B cell (primary cell): ENCODE measurements around the gene ABCA13. TPM values are rescaled to one million over a fixed set of nuclear protein-coding genes. Genes with fewer than 3 reads are reported as not detected.

ENCODE experiments used
- ATAC-seq: fragments of 200-7000 bp; cut with Tn5 transposase; one replicate; pipeline ENCODE4 v1.10.0; 2021; ENCODE audit warnings: low read depth, mild to moderate bottlenecking, moderate number of reproducible peaks, moderate library complexity
- CTCF ChIA-PET: fragments of 350-600 bp; sonication (Branson Sonifier 250); formaldehyde crosslinking; loops from one replicate; lab custom pipeline; 2021; ENCODE audit warnings: antibody characterized with exemption, inconsistent platforms; lab: Charles Lee
- POLR2A ChIA-PET: fragments of 350-600 bp; sonication (Branson Sonifier 250); formaldehyde crosslinking; loops from one replicate; lab custom pipeline; 2021; ENCODE audit warnings: antibody characterized with exemption; lab: Charles Lee
- DNase-seq: peaks from one replicate; pipeline ENCODE4 v3.0.0; 2013
- H2AFZ ChIP-seq: 2 replicates; pipeline ENCODE4 v1.6.1; 2012; ENCODE audit warnings: mild to moderate bottlenecking, low read depth, low read length; ENCODE audit not compliant: insufficient read depth, poor library complexity, severe bottlenecking
- H3K27ac ChIP-seq, 2 donors: 1 replicate in 1 of 2; 2 replicates in 1 of 2; pipeline ENCODE4 v1.5.1; 2012 to 2013; ENCODE audit warnings: low read length in 2 of 2, mild to moderate bottlenecking in 2 of 2, moderate library complexity in 1 of 2
- H3K27me3 ChIP-seq, 4 experiments: fragments of 200-600 bp in 1 of 4; sonication (generic) in 1 of 4; replicated peaks in 1 of 4; 1 replicate in 2 of 4; 2 replicates in 2 of 4; pipeline versions ENCODE4 v1.6.1 to v1.7.0; 2013 to 2016; ENCODE audit warnings: low read length in 3 of 4, mild to moderate bottlenecking in 2 of 4, mixed read lengths in 1 of 4, moderate library complexity in 1 of 4; ENCODE audit not compliant: insufficient read depth in 4 of 4, control insufficient read depth in 3 of 4; ENCODE audit errors: control extremely low read depth in 1 of 4
- H3K36me3 ChIP-seq, 2 experiments: replicated peaks in 1 of 2; 1 replicate in 1 of 2; 2 replicates in 1 of 2; pipeline versions ENCODE4 v1.6.1 to v1.7.1; 2013; ENCODE audit warnings: low read length in 1 of 2; ENCODE audit not compliant: insufficient read depth in 2 of 2, control insufficient read depth in 1 of 2; ENCODE audit errors: control extremely low read depth in 1 of 2, extremely low read depth in 1 of 2
- H3K4me1 ChIP-seq, 2 donors: fragments of 200-600 bp in 1 of 2; sonication (generic) in 1 of 2; 1 replicate in 1 of 2; 2 replicates in 1 of 2; pipeline versions ENCODE4 v1.5.1 to v1.6.1; 2013 to 2017; ENCODE audit warnings: low read length in 2 of 2; ENCODE audit not compliant: control insufficient read depth in 2 of 2, insufficient read depth in 2 of 2
- H3K4me2 ChIP-seq: replicated peaks from 2 replicates; pipeline ENCODE3; 2012; ENCODE audit warnings: mild to moderate bottlenecking, low read depth, low read length; ENCODE audit not compliant: poor library complexity, severe bottlenecking
- H3K4me3 ChIP-seq, 5 experiments: fragments of 200-600 bp in 1 of 5; sonication (generic) in 1 of 5; 1 replicate in 3 of 5; 2 replicates in 2 of 5; pipeline versions ENCODE4 v1.5.1 to v1.7.0; 2011 to 2016; ENCODE audit warnings: low read length in 4 of 5, mild to moderate bottlenecking in 4 of 5, low read depth in 2 of 5, control low read depth in 1 of 5, moderate library complexity in 1 of 5; ENCODE audit not compliant: insufficient read depth in 1 of 5; ENCODE audit errors: control extremely low read depth in 1 of 5, extremely low read depth in 1 of 5
- H3K79me2 ChIP-seq: fragments of 200-600 bp; sonication (generic); one replicate; pipeline ENCODE4 v1.6.0; 2016; ENCODE audit warnings: low read length; ENCODE audit not compliant: control insufficient read depth, insufficient read depth
- H3K9ac ChIP-seq: fragments of 200-600 bp; sonication (generic); 2 replicates; pipeline ENCODE4 v1.6.1; 2017; ENCODE audit warnings: mild to moderate bottlenecking, low read length, moderate library complexity
- H3K9me3 ChIP-seq, 3 donors: one replicate each; pipeline versions ENCODE4 v1.6.1 to v1.7.1; 2013; ENCODE audit warnings: low read length in 2 of 3; ENCODE audit not compliant: control insufficient read depth in 2 of 3, insufficient read depth in 1 of 3; ENCODE audit errors: control extremely low read depth in 1 of 3
- H4K20me1 ChIP-seq: 2 replicates; pipeline ENCODE4 v1.6.0; 2012; ENCODE audit warnings: mild to moderate bottlenecking, low read length; ENCODE audit not compliant: insufficient read depth, control insufficient read depth, poor library complexity, severe bottlenecking
- H3K27ac Mint-ChIP-seq: one replicate; pipeline ENCODE4 v1.8.0; 2021; ENCODE audit warnings: mixed read lengths
- H3K27me3 Mint-ChIP-seq: one replicate; pipeline ENCODE4 v1.8.0; 2021; ENCODE audit warnings: mixed read lengths
- H3K4me1 Mint-ChIP-seq: one replicate; pipeline ENCODE4 v1.8.0; 2021; ENCODE audit warnings: mixed read lengths
- H3K4me3 Mint-ChIP-seq: one replicate; pipeline ENCODE4 v1.8.0; 2021; ENCODE audit warnings: mixed read lengths
- H3K9me3 Mint-ChIP-seq: one replicate; pipeline ENCODE4 v1.8.0; 2022; ENCODE audit warnings: mixed read lengths; ENCODE audit not compliant: insufficient read depth
- CTCF ChIP-seq: fragments of 200-600 bp; IDR thresholded peaks from one replicate; pipeline ENCODE4 v1.8.0; 2022; ENCODE audit warnings: antibody characterized with exemption, mild to moderate bottlenecking
- EZH2 ChIP-seq: IDR thresholded peaks from 2 replicates; pipeline ENCODE4 v1.6.1; 2012; ENCODE audit warnings: borderline replicate concordance, low read depth, mild to moderate bottlenecking, moderate library complexity, low read length; ENCODE audit not compliant: insufficient read depth, poor library complexity, severe bottlenecking
- WGBS: methylation state at CpG from one replicate; pipeline ENCODE4 v1.1.5; 2013; ENCODE audit warnings: missing lambda C conversion rate; ENCODE audit not compliant: insufficient coverage; 5-methylcytosine and 5-hydroxymethylcytosine counted together
- intact Hi-C: fragments of 100-400 bp; cut with micrococcal nuclease; formaldehyde crosslinking; loops from one replicate; pipeline ENCODE4 v1.10.0; 2022
- polyA plus RNA-seq: library from polyadenylated mRNA; depleted of rRNA; stranded (reverse); fragments of >200 nt; gene quantifications from 2 replicates; pipeline ENCODE4 v1.2.3, GENCODE V29; 2012
- total RNA-seq, 2 donors: library from RNA; stranded (reverse); fragments of 120-200 nt in 1 of 2; gene quantifications; 1 replicate in 1 of 2; 2 replicates in 1 of 2; pipeline versions ENCODE4 v1.2.3 to v1.2.4, GENCODE V29; 2013 to 2022

Gene ABCA13
- total and polyA plus RNA-seq, 2 donors (not counting 1 experiment from before 2014, with no cell fraction given), result not detected

GRCh38 chr7:48441848-48442492 is 270.7 kb downstream of the ABCA13 start:
- no peaks in the 10 kb centered on the region for H3K27me3 ChIP-seq
- no peaks in the 10 kb centered on the region for H3K36me3 ChIP-seq
- WGBS, result 96% methylated on average over 4 of the region's 8 CpGs
- intact Hi-C loops, result no loop called here
- Mint-ChIP-seq H3K27ac (no peak overlapping the region), H3K4me3 (no peak overlapping the region), H3K27me3 (no peaks in the 10 kb centered on the region), H3K4me1 (no peaks in the 10 kb centered on the region), H3K9me3 (peaks cover 3% of the 10 kb centered on the region)
- DNase-seq, result no peak
- no peak overlapping the region for H2AFZ ChIP-seq
- no peak overlapping the region for H3K4me2 ChIP-seq
- no peaks in the 10 kb centered on the region for H4K20me1 ChIP-seq
- ATAC-seq, result no peak
- H3K9me3 ChIP-seq, result peaks cover 0 to 11% (median 5%) of the 10 kb centered on the region in 3 donors
- POLR2A ChIA-PET, result no interaction called here
- H3K9ac ChIP-seq, result no peak overlapping the region
- H3K4me3 ChIP-seq, result no peak overlapping the region
- H3K27ac ChIP-seq, result no peak overlapping the region
- H3K4me1 ChIP-seq, result no peaks in the 10 kb centered on the region
- H3K79me2 ChIP-seq, result no peaks in the 10 kb centered on the region
- CTCF ChIA-PET, result no interaction called here
- TF ChIP-seq EZH2 (no peak), CTCF (no peak)

DNA sequence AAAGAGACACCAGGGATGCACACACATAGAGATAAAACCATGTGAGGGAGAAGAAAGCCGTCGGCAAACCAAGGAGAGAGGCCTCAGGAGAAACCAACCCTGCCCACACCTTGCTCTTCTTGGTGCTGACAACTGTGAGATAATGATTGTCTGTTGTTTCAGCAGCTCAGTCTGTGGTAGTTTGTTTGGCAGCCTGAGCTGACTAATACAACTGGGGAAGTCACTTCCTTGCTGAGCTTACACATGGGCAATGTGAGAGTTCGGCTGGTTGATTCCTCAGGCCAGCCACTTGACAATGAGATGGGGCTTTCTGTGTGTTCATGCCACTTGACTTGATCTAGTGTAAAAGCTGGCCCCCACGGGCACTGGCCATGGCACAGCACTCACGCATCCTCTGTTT is 271.8 kb downstream of the ABCA13 start:
- Histone ChIP-seq H3K27me3 (no peaks in the 10 kb centered on the region), H3K79me2 (no peaks in the 10 kb centered on the region), H3K9me3 (peaks cover 0 to 11% (median 5%) of the 10 kb centered on the region in 3 donors), H3K36me3 (no peaks in the 10 kb centered on the region), H3K4me2 (no peak overlapping the region), H4K20me1 (no peaks in the 10 kb centered on the region), H3K4me3 (no peak overlapping the region), H2AFZ (no peak overlapping the region), H3K4me1 (no peaks in the 10 kb centered on the region), H3K9ac (no peak overlapping the region), H3K27ac (no peak overlapping the region)
- peaks cover 3% of the 10 kb centered on the region for H3K9me3 Mint-ChIP-seq
- no peak overlapping the region for H3K27ac Mint-ChIP-seq
- H3K4me3 Mint-ChIP-seq, result no peak overlapping the region
- DNase-seq, result no peak
- ChIA-PET POLR2A (no interaction called here), CTCF (no interaction called here)
- 83% methylated on average over 3 of the region's 5 CpGs for WGBS
- intact Hi-C loops, result no loop called here
- no peaks in the 10 kb centered on the region for H3K27me3 Mint-ChIP-seq
- TF ChIP-seq EZH2 (no peak), CTCF (no peak)
- no peak for ATAC-seq
- H3K4me1 Mint-ChIP-seq, result no peaks in the 10 kb centered on the region
